Dermis blood vessel endothelial cell (primary cell): ENCODE measurements around the gene CIAO2B. TPM values are rescaled to one million over a fixed set of nuclear protein-coding genes. Genes with fewer than 3 reads are reported as not detected.
"Not testable (repeated sequence)": the region's sequence is repeated elsewhere in the genome, so short reads cannot be mapped to it uniquely, and the experiment has no call there.

Source experiments
- DNase-seq: peaks from one replicate; pipeline ENCODE4 v3.0.0; 2010
- total RNA-seq: library from RNA; depleted of rRNA; stranded (reverse); fragments of >200 nt; gene quantifications from 2 replicates; pipeline ENCODE4 v1.2.3, GENCODE V29; 2014

Gene CIAO2B
- total RNA-seq, 1 donor from 2014 or later: 188 TPM

GRCh38 chr16:66903544-66904427 lies 30.4 kb downstream of the CIAO2B start:
- DNase-seq: no peak

DNA sequence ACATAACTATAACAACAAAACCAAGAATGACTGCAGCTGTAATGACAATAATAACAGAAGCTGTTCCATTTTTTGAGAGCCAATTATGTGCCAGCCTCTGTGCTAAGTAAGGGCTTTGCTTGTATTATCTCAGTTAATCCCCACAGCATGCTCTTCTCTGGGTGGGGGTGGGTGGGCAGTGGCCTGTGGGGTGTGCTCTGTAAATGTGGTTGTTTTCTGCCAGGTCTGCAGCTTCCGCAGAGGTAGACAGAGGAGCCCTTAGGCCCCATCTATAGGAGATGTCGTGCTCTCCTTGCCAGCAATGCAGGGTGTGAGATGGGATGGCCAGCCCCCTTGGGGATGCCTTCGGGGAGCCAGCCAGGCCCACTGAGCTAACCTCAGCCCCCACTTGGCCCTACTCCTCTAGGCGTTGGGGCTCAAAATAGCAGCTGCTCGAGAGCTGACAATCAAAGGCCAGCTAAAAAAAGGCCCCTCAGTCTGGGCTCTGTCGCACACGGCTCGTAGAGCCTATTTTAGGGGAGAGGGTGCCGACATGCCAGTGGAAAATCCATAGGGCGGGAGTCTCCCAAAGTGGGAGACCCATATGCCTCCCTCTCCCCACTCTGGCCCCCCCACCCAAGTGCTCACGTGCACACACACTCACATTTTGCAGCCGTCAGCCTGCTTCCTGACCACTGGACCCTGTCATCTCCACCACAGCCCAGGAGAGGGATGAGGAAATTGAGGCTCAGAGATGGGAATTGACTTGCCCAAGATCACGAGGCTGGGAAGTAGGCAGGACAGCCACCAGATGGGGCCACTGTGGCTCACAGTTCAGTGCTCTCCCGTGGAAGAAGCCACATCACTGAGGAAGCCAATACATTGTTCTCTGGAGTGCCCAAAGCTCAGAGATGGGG lies 31.3 kb downstream of the CIAO2B start:
- DNase-seq: no peak

DNA sequence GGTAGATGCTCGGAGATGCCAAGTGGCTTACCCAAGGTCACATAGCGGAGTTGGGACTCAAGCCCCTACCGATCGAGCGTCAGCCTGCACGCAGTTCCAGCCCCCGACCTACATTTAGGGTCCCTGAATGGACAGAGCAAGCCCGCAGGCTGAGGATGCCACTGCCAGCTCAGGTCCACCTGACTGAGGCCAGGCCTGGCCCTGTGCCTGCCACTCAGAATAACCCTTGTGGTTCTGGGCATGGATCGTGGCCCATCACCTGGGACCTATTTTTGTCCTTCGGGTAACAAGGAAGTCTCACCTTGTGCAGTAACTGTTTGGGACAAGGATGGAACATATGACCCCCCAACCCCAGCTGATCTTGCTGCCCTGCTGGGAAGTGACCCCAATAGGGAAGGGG lies 32.6 kb downstream of the CIAO2B start:
- DNase-seq: no peak

- DNase-seq: no peak
These were observed 33.3 kb downstream of the CIAO2B start for GRCh38 chr16:66900721-66901441.

- peak; percentile 81 for DNase-seq
These were observed 34.1 kb downstream of the CIAO2B start for GRCh38 chr16:66899945-66900710.

DNA sequence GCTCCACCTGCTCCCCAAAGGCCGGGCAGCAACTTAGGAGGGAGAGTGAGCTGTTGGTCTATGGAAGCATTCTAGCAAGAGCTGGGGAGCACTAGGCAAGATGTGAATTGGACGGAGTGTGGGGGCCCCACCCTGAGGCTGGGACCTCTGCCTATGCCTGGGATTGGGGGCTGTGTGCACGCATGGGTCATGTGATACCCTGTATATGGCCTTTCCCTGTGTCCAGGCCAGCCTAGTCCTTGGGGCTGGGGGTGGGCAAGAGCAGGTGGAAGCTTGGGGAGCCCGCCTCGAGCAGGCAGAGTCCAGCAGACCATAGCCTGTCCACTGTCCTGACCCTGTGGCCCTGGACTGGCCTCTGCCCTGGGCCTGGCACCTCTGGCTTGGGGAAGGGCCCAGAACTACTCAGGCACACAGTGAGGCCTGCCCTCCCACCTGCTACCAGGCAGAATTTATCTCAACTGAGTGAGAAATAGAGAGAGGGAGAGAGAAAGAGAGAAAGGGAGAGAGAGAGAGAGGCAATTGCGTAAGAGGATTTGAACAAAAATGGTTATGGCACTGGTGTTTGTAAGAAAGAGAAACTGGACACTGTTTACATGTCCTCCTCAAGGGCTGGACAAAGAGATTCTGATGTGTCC lies 34.8 kb downstream of the CIAO2B start:
- peak; percentile 8 for DNase-seq

- no peak for DNase-seq
These were observed 35.3 kb downstream of the CIAO2B start for GRCh38 chr16:66898933-66899309.

DNA sequence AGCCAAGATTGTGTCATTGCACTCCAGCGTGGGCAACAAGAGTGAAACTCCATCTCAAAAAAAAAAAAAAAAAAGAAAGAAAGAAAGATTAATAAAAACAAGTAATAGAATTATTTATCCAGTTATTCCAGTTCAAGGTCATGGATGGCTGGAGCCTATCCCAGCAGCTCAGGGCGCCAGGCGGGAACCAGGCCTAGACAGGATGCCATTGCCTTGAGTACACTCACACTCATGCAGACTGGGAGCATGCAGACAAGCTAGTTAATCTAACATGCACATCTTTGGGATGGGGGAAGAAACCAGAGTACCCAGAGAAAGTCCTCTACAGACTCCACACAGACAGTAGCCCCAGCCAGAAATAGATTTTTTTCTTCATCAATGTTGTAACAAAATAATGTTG lies 36.0 kb downstream of the CIAO2B start:
- DNase-seq: no peak

DNA sequence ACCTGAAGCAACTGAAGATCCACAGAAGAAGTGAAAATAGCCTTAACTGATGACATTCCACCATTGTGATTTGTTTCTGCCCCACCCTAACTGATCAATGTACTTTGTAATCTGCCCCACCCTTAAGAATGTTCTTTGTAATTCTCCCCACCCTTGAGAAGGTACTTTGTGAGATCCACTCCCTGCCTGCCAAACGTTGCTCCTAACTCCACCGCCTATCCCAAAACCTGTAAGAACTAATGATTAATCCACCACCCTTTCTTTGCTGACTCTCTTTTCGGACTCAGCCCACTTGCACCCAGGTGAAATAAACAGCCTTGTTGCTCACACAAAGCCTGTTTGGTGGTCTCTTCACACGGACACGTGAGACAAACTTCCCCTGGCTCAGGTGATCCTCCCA lies 37.5 kb downstream of the CIAO2B start:
- not testable (repeated sequence) for DNase-seq

- DNase-seq: no peak
These were observed 38.2 kb downstream of the CIAO2B start for GRCh38 chr16:66895999-66896398.

DNA sequence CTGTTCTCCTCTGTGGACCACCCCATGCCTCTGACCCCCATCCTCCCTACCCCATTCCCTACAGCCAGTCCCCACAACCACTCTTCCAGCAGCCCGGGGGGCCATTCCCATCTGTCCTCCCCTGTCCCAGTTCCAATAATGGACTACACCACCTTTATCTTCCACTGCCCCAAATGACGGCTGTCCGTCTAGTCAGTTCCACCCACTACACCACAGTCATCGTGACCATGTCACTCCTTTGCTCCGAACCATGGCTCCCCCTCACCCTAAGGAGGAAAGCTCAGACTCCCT lies 38.6 kb downstream of the CIAO2B start:
- no peak for DNase-seq

GRCh38 chr16:66894948-66895688 lies 39.1 kb downstream of the CIAO2B start:
- peak; percentile 88 for DNase-seq

GRCh38 chr16:66894055-66894454 lies 40.1 kb downstream of the CIAO2B start:
- DNase-seq: no peak

- DNase-seq: no peak
These were observed 42.4 kb downstream of the CIAO2B start for GRCh38 chr16:66891797-66892196.

DNA sequence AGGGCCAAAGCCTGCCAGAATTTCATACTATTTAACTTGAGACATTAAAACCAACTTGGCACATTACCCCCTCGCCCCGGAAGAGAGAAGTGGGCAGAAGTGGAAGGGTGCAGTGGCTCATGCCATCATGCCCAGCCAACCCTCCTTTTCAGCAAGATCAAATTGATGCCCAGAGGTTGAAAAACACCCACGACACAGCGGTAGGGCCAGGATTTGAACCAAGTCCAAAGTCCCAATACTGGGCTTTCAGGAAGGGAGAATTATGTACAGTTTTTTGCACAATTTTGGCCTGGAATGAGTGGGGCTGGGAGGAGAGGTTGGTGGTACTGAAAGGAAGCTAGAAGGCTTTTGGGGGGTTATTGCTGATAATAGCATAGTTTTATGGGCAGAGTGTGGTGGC lies 42.8 kb downstream of the CIAO2B start:
- no peak for DNase-seq

GRCh38 chr16:66890799-66891198 lies 43.4 kb downstream of the CIAO2B start:
- no peak for DNase-seq

DNA sequence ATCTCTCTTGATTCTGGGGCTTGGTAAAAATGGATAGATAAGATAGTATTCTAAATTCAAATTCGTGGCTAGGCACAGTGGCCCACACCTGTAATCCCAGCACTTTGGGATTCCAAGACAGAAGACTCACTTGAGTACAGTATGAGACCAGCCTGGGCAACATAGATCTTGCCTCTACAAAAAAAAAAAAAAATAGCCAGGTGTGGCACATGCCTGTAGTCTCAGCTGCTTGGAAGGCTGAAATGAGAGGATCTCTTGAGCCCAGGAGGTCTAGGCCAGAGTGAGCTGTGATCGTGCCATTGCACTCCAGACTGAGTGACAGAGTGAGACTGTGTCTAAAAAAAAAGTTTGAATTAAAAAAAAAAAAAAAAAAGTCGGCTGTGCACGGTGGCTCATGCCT lies 44.6 kb downstream of the CIAO2B start:
- DNase-seq: no peak

- DNase-seq: no peak
These were observed 45.3 kb downstream of the CIAO2B start for GRCh38 chr16:66888647-66889615.

DNA sequence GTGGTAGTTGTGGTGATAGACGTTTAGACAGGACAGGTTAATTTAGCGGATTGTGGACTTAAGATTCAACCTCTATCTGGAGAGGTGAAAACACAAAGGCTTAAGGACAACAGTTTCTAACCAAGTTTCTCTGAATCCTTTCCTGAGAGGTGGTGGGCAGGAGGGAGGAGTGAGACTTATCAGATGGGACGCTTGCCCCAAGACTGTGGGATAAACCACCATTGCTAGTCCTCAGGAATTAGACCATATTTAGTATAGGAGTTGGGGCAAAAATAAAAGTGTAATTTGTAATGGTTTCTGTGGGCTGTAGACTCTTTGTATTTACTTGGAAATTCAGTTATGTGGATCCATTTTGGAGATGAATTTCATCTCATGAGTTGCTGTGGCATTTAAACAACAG lies 47.3 kb downstream of the CIAO2B start:
- no peak for DNase-seq

GRCh38 chr16:66886321-66886720 lies 47.9 kb downstream of the CIAO2B start:
- no peak for DNase-seq
